Right ventricle myocardium inferior (tissue), 1 donor: ENCODE measurements around the gene GALC. TPM values are rescaled to one million over a fixed set of nuclear protein-coding genes. Genes with fewer than 3 reads are reported as not detected.

Source experiments
- ATAC-seq: fragments of 200-7000 bp; cut with Tn5 transposase; one replicate; pipeline ENCODE4 v1.9.1; 2020; ENCODE audit warnings: mild to moderate bottlenecking, moderate library complexity
- DNase-seq: peaks from one replicate; pipeline ENCODE4 v3.0.0; 2021; ENCODE audit errors: missing footprints
- intact Hi-C: fragments of 100-400 bp; cut with DNase I; formaldehyde crosslinking; loops from one replicate; pipeline ENCODE4 v1.11.0; 2022
- total RNA-seq: library from RNA; stranded (reverse); fragmentation: NEBNext Ultra II Directional; extraction: Animal tissue kit (Norgen Biotek cat#: 25700); gene quantifications from one replicate; pipeline ENCODE4 v1.2.1, GENCODE V29; 2021
- donor health status: DM: no; HTN: yes; CAD: no; lungs with severe emphysema.

The GALC gene
- total RNA-seq, 1 donor from 2014 or later = 11.1 TPM

- DNase-seq (no peak), ATAC-seq (no peak)
- intact Hi-C loops = loop anchor here (5.0 kb wide), 1 partner anchor 857 kb away; no protein-coding TSS in a partner anchor
These were observed 17.3 kb upstream of the GALC start for GRCh38 chr14:88010331-88010730.

GRCh38 chr14:88009486-88009885, 16.5 kb upstream of the GALC start:
- ATAC-seq = no peak
- intact Hi-C loops = no loop called here

GRCh38 chr14:88008039-88008742, 15.2 kb upstream of the GALC start:
- intact Hi-C loops = no loop called here
- no peak for DNase-seq
- no peak for ATAC-seq

More at GRCh38 chr14:88009486-88009885, 16.5 kb upstream of the GALC start:
- DNase-seq = no peak

- DNase-seq (no peak), ATAC-seq (no peak)
- intact Hi-C loops = no loop called here
These were observed 14.6 kb upstream of the GALC start for GRCh38 chr14:88007608-88008007.

GRCh38 chr14:88005978-88006851, 13.2 kb upstream of the GALC start:
- intact Hi-C loops = no loop called here
- DNase-seq (no peak), ATAC-seq (peak; percentile 37)

GRCh38 chr14:88005050-88005481, 12.1 kb upstream of the GALC start, which contains the start of gene GPR65:
Gene GPR65 (plus strand): TSS chr14:88005135. CDS start chr14:88010848, 5,713 bp downstream.
- DNase-seq (no peak), ATAC-seq (no peak)
- intact Hi-C loops = no loop called here

DNA sequence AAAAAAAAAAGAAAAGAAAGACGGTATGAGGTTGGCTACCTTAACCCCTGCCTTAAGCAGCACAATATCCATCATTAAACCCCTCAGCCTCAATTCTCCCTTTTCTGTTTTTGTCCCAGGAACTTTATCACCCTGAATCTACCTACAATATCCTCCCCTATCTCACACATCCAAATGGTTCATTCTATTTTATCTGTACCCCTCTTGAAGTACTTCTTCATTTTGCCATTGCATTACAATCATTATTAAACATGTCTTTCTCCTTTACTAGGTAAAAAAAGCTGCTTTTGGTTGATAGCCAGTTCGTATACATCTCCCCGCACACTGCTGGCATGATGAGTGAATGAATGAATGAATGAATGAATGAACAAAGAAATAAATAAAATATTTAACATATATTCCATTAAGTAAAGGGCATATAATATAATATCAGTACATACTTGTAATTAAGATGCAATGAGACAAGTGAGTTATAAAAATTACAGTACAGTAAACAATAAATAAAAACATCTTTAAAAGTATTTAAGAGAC, 11.6 kb upstream of the GALC start:
- DNase-seq (no peak), ATAC-seq (no peak)
- intact Hi-C loops = no loop called here

DNA sequence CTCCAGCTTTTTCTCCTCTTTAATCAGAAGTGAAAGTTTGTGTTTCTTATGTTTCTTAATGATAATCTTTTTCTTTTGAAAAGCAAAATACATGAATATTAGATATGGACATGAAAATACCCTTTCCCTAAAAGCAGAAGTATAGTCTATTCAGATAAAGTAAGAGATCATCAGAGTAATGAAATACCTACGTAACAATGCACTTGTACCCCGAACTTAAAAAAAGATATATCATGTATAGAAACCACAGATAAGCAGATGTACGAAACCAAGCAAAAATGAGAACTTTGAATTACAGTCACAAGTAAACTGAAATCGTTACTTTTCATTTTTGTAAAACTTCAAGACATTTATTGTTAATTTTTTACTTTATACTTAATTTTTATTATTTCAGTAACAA, 10.4 kb upstream of the GALC start:
- intact Hi-C loops = no loop called here
- no peak for DNase-seq
- no peak for ATAC-seq

DNA sequence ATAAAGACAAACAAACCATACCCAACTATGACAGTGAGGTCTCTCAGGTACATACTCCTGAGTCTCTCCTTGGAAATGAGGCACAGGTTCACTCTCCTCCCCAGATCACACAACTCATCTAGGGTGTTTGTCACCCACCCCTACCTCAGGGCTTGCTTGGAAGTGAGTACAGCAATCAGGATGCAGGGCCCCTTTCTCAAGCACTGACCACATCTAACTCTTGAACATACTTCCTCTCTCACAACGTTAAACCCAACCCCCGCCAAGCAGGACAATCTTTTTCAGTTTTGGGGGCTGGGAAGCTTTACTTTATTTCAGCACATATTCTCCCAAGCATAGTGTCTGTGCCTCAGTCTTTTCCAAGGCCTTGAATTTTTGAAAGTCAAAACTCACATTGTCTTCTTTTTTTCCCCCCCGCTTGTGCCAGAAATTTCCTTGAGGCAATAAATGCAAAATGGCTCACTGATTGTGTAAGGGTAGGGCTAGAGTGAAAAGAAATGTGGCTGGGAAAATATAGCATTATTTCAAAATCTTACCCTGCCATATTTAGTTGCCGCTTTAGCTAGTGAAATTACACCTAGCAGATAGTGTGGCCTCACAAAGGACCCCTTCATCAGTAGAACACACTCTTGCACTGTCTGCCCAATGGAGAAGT, 9.6 kb upstream of the GALC start:
- ATAC-seq = no peak
- no peak for DNase-seq
- intact Hi-C loops = no loop called here

DNA sequence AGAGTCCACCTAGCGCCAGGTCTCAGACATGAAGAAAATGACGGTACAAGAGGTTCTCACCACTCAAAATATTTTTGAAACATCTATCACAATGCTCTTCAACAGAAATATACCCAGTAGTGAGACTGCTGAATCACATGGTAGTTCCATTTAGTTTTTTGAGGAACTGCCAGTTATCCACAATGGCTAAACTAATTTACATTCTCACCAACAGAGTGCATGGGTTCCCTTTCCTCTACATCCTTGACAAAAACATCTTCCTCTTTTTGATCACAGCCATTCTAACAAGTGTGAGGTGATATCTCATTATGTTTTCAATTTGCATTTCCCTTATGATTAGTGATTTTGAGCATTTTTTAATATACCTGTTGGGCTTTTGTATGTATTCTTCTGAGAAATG, 6.3 kb upstream of the GALC start:
- intact Hi-C loops = no loop called here
- no peak for ATAC-seq
- DNase-seq = no peak

- DNase-seq (no peak), ATAC-seq (no peak)
- intact Hi-C loops = no loop called here
These were observed 5.5 kb upstream of the GALC start for GRCh38 chr14:87998482-87998881.

GRCh38 chr14:87996291-87996592, 3.3 kb upstream of the GALC start:
- ATAC-seq (no peak), DNase-seq (no peak)
- intact Hi-C loops = no loop called here

- ATAC-seq (no peak), DNase-seq (no peak)
- intact Hi-C loops = no loop called here
These were observed 2.7 kb upstream of the GALC start for GRCh38 chr14:87995500-87996290.

- no peak for ATAC-seq
These were observed 2.0 kb upstream of the GALC start for GRCh38 chr14:87994974-87995373.

DNA sequence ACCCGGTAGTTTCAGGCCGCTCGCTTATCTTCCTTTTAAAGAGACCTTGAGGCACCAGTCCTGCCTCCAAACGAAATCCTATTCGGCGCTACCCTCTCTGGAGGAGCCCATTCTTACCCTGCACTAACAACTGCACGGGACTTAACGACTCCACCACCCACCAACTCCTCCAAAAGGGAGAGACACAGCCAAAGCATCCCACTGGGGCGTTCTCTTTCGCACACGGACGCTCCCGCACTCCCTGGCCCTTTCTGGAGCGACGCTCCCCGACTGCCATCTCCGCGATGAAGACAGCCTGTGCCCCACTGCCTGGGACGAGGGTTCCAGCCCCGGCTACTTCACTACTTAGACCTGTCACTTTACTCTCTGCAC, 650 bp downstream of the GALC start:
- intact Hi-C loops = loop anchor here (5.0 kb wide), 2 partner anchors 395 to 560 kb away; partner anchors contain the start of gene SPATA7
- peak; percentile 34 for ATAC-seq
- DNase-seq = no peak

More at GRCh38 chr14:87994974-87995373, 2.0 kb upstream of the GALC start:
- intact Hi-C loops = loop anchor here (5.0 kb wide), 2 partner anchors 392 to 557 kb away; partner anchors contain the start of gene SPATA7
- DNase-seq = no peak

DNA sequence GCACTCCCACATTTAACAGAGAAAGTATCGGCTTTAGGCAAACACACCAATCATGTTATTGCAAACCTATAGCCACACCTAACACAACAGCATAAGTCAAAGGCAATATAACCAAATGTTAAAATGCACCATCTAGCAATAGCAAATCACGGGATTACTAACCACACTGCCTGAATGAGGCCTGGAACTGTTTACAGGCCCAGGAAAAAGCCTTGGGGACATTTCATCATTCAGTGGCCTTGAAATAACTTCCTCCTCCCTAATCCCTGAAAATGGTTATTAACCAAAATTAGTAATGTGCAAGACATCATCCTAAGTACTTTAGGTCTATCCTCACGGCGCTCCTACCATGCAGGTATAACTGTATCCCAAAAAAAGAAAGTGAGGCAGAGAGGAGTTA, 2.3 kb downstream of the GALC start:
- DNase-seq (no peak), ATAC-seq (no peak)
- intact Hi-C loops = loop anchor here (5.0 kb wide), 2 partner anchors 397 to 562 kb away; partner anchors contain the start of gene SPATA7

GRCh38 chr14:87989956-87990299, 3.1 kb downstream of the GALC start:
- ATAC-seq (no peak), DNase-seq (no peak)
- intact Hi-C loops = loop anchor here (5.0 kb wide), 2 partner anchors 397 to 562 kb away; partner anchors contain the start of gene SPATA7

DNA sequence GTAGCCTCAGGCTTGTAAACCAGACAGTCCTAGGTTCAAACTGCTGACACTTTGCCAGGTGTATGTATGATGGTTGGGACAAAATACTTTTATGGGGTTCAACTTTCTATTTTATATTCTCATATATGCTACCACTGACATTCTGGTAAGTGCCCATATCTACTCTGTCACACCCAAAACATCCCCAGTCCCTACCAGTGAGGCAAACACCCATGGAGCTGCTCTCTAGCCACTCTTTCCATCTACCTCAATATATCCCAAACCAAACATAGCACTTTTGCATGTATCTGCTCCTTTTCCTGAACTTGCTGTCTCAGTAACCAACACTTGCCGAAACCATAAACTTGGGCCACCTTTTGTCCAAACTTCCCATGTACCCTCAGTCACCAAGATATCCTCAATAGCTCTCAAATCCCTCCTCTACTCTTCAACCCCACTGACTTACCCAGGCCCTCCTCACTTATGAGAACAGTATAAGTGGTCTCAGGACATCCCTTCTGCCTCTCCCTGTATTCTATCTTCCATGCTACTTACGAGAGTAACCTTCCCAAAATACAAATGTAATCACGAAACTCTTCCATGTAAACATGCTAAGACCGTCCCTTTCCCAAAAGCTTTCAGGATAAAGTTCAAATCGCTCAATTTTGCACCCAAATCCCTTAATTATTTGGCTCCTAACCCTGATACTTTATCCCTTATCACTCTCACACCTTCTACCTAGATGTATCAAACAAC, 3.6 kb downstream of the GALC start:
- no peak for DNase-seq
- intact Hi-C loops = no loop called here
- no peak for ATAC-seq
